NAMALWA (cell line): ENCODE measurements around the gene GRB10.
A peak's percentile ranks its signal among the peaks of the same experiment; 100 is the strongest.

ENCODE experiments used
- DNase-seq: peaks from one replicate; pipeline ENCODE4 v3.0.0-alpha.2; 2015; ENCODE audit warnings: low spot score

Gene GRB10

DNA sequence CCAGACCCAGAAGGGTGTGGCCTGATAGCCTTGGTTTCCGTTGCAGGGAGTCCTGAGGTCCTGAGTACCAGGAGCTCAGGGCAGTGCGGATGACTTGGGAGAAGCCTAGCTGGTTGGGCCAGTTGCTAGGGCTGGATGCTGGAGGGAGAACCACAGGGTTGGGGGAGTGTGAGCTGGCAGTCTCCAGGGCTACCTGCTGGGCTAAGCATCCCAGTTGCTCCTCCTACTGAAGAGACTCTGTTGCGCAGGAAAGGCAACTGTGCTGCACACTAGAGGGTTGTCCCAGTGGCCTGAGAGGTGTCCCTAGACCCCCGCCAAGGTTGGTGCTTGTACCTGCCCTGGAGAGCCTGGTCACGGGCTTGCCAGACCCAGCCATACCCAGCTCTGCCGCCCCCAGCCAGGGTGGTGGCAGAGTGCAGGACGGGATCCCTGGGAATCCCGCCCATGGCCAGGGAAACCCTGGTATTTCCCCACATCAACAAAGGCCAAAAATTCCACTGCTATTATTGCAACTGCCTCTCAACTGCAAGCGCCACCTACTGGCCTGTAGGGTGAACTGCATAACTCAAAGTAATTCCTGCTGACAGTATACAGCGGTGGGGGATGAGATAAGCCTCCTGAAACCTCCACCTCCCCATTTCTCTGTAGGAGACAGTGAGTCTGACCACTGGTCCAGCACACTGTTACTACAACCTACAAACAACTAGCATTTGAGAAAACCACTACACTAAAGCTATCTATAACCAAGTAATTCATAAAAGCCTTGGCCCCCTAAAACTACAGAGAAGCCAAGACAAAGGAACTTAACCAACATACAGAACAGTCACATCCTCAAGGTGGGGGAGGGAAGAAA lies 149.9 kb downstream of the GRB10 start:
- peak; percentile 79 for DNase-seq

DNA sequence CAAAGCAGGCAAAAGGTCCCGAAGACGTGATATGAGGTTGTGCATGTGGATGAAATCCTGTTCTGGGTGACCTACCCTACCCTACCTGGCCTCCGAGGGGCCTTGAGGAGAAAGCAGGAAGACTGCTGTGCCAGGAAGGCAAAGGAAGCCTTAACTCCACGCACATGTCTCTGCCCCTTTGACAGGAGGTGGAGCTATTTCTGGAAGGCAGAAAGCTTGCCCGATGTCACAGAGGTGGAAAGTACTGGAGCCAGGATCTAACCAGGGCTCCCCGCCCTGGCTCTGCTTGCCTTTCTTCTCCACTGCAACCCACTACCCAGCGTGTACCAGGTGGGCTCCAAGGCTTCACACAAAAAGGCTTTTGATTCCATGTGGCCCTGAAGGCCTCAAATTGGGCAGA lies 151.1 kb downstream of the GRB10 start:
- no peak for DNase-seq

GRCh38 chr7:50631100-50631499 lies 151.6 kb downstream of the GRB10 start:
- no peak for DNase-seq

DNA sequence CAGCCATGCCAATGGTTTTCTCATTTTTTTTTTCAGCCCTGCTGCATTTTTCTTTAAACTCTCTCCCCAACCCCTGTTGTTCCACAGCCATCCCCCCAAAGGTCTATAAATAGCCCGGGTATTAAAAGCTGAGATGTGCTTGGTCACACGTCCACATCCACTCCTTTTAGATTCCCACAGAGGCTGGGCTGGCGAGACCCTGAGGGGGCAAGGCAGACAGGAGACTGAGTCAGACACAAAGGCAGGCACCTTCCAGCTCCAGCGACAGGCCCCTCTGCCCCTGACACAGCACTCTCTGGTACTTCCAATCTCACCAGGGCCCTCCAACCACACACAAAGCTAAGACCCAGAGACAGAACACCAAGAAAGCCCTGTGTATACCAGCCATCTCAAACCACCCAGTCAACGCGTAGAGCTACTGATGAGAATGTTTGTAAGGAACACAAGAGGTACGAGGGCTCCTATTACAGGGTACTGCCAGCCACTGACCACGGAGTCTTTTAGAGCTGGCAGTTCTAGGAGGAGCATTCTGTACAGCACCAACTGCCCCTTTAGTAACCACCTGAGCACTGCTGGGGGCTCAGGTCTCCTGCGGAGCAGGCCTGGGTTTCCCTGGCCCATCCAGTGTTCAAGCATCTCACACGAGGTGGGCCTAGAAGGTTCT lies 153.3 kb downstream of the GRB10 start:
- DNase-seq: no peak

GRCh38 chr7:50628434-50629084 lies 154.1 kb downstream of the GRB10 start:
- DNase-seq: peak; percentile 7

- DNase-seq: no peak
Observed at GRCh38 chr7:50627824-50628361, 154.8 kb downstream of the GRB10 start.

DNA sequence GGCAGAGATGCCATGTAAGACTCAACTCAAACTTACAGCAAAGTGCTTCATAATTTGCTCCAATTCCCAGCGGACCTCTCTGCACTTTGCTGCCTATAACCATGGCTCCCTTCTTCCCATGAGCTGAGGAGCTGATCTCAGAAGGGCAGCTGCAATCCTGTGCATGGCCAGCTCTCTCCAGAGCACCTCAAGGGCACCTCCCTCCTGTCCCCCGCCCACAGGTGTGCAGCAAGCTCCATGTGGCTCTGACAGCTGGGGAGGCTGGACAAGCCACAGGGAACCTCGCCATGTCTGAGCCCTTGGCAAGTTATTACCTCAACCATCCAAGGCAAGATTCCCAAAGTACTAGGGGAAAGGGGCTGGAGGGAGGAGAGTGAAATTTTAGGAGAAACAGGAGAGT lies 156.4 kb downstream of the GRB10 start:
- DNase-seq: no peak

DNA sequence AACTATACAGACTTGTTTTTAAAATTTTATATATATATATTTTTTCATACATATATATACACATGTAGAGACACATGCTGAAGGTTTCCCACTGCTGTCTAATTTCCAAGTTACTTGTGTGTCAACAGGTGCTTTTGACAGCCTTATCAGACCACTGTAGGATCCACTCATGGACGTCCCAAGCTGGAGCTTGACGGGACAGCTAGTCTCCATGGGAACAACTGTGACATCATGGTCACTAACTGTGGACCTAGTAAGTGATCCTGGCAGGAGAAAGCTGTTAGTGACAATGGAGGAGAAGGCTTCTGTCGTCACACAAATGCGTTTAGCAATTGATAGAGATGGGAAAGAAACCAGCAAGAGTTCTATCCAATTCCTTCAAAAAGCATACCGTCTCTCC lies 157.3 kb downstream of the GRB10 start:
- DNase-seq: no peak

DNA sequence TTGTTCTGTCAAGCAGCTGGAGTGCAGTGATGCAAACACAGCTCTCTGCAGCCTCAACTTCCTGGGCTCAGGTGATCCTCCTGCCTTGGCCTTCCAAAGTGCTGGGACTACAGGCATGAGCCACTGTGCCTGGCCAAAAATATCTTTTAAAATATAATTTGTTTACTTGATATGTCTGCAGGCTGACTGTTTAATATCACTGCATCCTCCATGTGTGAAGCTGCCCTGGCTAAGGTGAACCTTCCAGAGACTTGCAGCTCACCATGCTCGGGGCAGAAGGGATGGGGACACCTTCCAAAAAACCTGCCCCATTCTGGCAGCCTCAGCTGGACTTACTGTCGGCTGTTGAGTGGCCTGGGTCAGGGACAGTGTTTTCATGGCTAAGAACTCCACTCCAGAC lies 159.9 kb downstream of the GRB10 start:
- DNase-seq: no peak

DNA sequence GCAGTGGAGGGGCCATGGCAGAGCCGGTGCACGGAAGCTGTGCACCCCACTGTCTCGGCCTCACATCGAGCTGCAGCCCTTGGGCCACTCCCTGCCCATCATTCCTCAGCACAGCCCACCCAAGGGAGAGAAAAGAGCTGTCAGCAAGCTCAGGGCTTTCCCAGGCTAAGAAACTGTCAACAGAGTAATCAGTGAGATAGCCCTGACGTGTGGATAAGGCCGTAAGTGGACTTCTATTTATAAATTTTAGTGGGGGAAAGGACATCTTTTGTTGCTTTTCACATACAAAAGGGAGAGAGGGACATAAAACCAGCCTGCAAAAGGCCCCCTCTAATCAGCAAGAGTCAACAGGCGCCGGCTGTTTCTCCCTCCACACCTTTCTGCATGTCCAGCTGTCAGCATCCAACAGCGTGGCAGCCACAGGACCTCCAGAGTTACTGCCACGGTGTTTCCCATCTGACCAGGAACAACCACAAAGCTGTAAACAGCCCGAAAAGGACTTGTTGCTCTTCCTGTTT lies 160.7 kb downstream of the GRB10 start:
- DNase-seq: no peak

DNA sequence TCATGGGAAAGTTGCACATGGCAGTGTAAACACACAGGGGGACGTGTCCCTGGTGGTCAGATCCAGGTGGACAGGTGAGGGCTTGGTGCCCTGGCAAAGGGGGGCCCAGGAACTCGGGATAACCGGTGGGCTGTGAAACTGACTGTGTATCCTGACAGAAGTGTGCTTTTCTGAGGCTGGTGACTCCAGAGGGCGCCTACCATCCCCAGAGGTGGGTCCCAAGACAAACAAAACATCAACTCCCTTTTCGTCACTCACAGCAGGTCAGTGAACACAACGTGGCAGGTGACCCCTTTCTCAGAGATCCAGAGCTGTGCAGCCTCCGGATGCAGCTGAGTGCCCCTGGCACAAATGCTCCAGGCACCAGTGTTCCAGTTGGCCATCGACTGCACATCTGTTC lies 161.5 kb downstream of the GRB10 start:
- no peak for DNase-seq

- DNase-seq: no peak
Observed at GRCh38 chr7:50620433-50620832, 162.3 kb downstream of the GRB10 start.

GRCh38 chr7:50619684-50620083 lies 163.0 kb downstream of the GRB10 start:
- DNase-seq: no peak

DNA sequence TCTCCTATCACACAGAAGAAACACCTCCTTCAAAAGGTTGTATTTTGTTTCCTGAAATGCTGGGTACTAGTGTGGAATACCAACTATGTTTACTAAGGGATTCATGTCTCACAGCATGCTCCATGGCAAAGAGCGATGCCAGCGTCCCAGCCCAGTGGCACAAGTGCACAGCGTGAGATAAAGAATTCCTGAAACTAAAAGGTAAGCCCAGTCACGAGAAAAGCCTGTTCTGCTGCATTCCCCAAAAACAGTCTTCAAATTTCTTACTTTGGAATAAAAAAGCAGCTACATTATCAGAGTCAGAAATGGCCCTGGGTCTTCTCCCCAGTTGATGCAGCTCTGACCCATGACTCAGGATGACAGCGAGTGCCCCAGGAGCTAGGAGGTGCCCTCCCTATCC lies 164.4 kb downstream of the GRB10 start:
- DNase-seq: no peak

GRCh38 chr7:50615519-50616080 lies 167.1 kb downstream of the GRB10 start:
- no peak for DNase-seq

GRCh38 chr7:50614721-50615518 lies 167.8 kb downstream of the GRB10 start:
- DNase-seq: peak; percentile 16

DNA sequence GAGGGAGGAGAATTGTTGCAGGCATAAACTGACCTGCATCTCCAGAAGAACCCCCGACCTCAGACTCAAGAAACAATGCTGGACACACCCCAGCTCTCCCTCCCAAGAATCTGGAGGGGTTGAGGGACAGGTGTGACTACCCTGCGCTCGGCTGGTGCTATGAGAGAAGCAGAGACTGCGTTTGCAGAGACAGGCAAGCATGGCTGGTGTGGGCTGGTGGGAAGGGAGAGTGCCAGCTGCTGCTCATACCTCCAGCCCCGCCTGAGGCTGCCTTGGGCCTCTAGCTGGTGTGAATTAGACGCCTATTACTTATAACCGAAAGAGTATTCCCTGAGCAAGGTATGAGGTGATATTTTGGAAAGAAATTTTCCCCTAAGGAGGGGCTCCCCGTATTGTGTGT lies 169.2 kb downstream of the GRB10 start:
- DNase-seq: no peak

DNA sequence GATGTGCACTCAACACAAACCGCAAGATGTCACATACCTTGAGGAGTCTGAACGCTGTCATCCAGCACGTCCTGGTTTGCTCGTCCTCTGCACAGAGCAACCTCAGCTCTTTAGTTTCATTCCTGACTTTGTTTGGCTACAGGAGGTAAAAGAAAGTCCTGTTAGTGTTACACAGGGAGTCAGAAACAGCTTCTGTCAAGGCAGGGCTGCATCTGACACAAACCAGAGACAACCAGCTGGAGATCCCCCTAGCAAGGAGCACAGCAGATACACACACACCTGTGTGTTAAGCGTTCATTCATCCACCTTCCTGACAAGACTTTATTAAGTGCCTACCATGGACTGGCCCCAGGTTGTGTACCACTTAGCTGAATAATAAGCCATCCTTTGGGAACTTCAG lies 170.0 kb downstream of the GRB10 start:
- DNase-seq: no peak

- no peak for DNase-seq
Observed at GRCh38 chr7:50610521-50611277, 172.0 kb downstream of the GRB10 start.

DNA sequence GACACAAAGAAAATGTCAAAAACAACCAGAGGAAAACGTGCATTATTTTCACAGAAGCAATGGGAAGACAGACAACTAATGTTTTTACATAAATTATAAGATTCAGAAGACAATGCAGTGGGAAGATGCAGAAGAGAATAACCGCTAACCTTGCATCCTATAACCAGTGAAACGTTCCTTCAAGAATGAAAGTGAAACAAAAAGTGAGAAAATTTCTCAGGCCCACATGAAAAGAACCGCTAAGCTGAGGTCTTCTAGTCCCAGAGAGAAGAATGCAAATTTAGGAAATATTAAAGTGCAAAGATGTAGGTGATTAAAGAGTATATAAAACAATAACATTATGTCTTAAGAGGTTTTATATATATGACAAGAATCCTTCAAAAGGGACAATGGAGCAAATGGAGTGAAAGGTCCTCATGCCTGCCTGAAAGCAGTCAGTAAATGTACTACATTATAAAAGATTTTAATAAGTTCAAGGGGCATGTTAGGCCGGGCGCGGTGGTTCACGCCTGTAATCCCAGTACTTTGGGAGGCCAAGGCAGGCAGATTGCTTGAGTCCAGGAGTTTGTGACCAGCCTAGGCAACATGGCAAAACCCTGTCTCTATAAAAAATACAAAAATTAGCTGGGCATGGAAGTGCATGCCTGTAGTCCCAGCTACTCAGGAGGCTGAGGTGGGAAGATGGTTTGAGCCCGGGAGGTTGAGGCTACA lies 174.3 kb downstream of the GRB10 start:
- peak; percentile 26 for DNase-seq
